GM21526 (cell line): Measurements from ENCODE around the gene EXOSC1.
A peak's percentile ranks its signal among the peaks of the same experiment; 100 is the strongest.
"Not testable (repeated sequence)": the region's sequence is repeated elsewhere in the genome, so short reads cannot be mapped to it uniquely, and the experiment has no call there.

Source experiments
- ATAC-seq: cut with Tn5 transposase; IDR thresholded peaks from one replicate; pipeline ENCODE4 v1.9.1; 2021; ENCODE audit warnings: moderate library complexity; ENCODE audit not compliant: unreplicated experiment, low FRiP score

The EXOSC1 gene

GRCh38 chr10:97412891-97413304 lies 32.9 kb downstream of the EXOSC1 start:
- ATAC-seq, result no peak

GRCh38 chr10:97411406-97411805 lies 34.4 kb downstream of the EXOSC1 start:
- no peak for ATAC-seq

GRCh38 chr10:97408496-97408992 lies 37.3 kb downstream of the EXOSC1 start:
- no peak for ATAC-seq

GRCh38 chr10:97407952-97408248 lies 37.9 kb downstream of the EXOSC1 start:
- ATAC-seq, result no peak

GRCh38 chr10:97407211-97407951 lies 38.4 kb downstream of the EXOSC1 start:
- peak; percentile 78 for ATAC-seq

GRCh38 chr10:97406483-97406882 lies 39.3 kb downstream of the EXOSC1 start:
- ATAC-seq, result not testable (repeated sequence)

- ATAC-seq, result no peak
Observed at GRCh38 chr10:97406064-97406463, 39.7 kb downstream of the EXOSC1 start.

- ATAC-seq, result no peak
Observed at GRCh38 chr10:97404044-97404443, 41.8 kb downstream of the EXOSC1 start.

- ATAC-seq, result no peak
Observed at GRCh38 chr10:97401455-97401919, 44.3 kb downstream of the EXOSC1 start.

GRCh38 chr10:97400665-97401454 lies 44.9 kb downstream of the EXOSC1 start, which contains the start of gene RRP12:
RRP12 (minus strand) TSS chr10:97401340; CDS start chr10:97401231, 109 bp downstream.
- peak; percentile 93 for ATAC-seq

GRCh38 chr10:97399843-97400545 lies 45.8 kb downstream of the EXOSC1 start:
- no peak for ATAC-seq

- ATAC-seq, result no peak
Observed at GRCh38 chr10:97396056-97396455, 49.8 kb downstream of the EXOSC1 start.

- no peak for ATAC-seq
Observed at GRCh38 chr10:97393034-97393573, 52.7 kb downstream of the EXOSC1 start.

- no peak for ATAC-seq
Observed at GRCh38 chr10:97390091-97390490, 55.7 kb downstream of the EXOSC1 start.

GRCh38 chr10:97388152-97388551 lies 57.7 kb downstream of the EXOSC1 start:
- ATAC-seq, result no peak
